TTC549 (cell line): ENCODE data around the gene PGLYRP2.
"Not testable (repeated sequence)": the region's sequence is repeated elsewhere in the genome, so short reads cannot be mapped to it uniquely, and the experiment has no call there.

ENCODE experiments used
- FAIRE-seq: peaks from 2 replicates; lab custom pipeline; 2012; peaks lifted over from hg19 to GRCh38; lab: Jason Lieb, UNC

PGLYRP2 gene

DNA sequence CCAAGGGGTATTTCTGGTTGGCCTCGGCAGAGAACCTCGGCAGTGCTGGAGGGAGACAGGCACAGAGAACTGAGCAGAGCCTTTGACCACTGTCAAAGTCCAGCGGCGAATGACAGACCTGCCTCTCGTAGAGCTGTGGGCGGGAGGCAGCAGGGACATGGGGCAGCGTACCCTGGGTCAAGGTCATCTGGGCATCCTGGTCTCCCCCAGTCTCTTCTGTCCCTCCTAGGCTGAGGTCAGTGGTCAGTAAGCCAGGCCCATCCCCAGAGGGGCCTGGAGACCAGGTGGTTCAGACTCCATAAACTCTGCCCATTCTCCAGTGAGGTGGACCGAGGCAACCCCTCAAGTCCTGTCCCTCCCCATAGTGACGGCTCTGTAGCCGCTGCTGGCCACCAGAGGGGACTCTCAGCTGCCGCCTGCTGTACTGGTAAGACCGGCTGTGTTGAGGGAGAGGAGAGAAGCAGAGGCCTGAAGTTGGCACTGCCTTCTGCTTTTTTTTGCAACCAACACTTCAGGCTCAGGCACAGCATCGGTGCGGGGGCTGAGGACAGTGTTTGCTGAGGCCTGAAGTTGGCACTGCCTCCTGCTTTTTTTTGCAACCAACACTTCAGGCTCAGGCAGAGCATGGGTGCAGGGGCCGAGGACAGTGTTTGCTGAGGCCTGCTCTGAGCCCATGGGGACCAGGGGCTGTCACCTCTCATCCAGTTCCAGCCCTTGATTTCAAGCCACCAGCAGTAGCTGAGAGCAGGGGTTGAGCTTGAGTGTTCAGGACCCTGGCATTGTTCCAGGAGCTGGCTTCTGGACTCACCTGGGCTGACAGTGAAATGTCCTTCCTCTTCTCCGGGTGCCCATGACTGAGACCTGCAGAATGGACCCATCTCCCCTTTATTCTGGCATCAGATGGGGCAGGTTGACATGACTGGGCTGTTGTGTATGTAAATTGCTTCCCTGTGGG is at the start of gene PGLYRP2:
TSS of gene PGLYRP2 (minus strand) at position 111 of the 955 bp plus-strand sequence. CDS start 130 bp downstream, outside the sequence.
- no peak for FAIRE-seq

GRCh38 chr19:15527705-15528104 is 48.4 kb upstream of the PGLYRP2 start:
- FAIRE-seq, result no peak

- FAIRE-seq, result no peak
Observed at GRCh38 chr19:15526408-15526807, 47.1 kb upstream of the PGLYRP2 start.

DNA sequence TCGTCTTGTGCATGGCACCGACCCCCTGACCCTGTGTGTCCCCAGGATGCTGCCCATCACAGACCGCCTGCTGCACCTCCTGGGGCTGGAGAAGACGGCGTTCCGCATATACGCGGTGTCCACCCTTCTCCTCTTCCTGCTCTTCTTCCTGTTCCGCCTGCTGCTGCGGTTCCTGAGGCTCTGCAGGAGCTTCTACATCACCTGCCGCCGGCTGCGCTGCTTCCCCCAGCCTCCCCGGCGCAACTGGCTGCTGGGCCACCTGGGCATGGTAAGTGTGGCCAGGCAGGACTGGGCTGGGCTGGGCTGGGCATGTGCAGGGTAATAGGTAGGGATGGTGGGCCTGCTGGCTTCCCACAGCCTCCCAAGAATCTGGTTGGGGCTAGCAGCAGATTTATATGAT is 46.0 kb upstream of the PGLYRP2 start:
- no peak for FAIRE-seq

DNA sequence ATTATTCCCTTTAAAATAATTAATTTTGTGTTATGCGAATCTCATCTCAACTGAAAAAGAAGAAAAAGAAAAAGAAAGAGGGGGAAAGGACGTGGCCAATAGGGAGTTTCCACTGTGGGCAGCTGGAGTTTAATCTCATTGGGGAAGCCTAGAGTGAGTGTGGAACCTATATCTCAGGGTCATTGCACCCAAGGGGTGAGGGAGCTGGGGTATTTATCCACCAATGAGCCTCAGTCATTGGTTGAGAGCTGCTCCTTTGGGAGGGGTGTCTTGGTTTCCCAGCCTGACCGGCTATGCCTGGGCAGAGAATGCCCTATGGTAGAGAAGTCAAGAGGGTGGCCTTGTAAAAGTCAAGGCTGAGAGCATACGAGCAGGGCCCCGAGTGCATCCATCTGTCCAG is 45.5 kb upstream of the PGLYRP2 start:
- FAIRE-seq, result no peak

DNA sequence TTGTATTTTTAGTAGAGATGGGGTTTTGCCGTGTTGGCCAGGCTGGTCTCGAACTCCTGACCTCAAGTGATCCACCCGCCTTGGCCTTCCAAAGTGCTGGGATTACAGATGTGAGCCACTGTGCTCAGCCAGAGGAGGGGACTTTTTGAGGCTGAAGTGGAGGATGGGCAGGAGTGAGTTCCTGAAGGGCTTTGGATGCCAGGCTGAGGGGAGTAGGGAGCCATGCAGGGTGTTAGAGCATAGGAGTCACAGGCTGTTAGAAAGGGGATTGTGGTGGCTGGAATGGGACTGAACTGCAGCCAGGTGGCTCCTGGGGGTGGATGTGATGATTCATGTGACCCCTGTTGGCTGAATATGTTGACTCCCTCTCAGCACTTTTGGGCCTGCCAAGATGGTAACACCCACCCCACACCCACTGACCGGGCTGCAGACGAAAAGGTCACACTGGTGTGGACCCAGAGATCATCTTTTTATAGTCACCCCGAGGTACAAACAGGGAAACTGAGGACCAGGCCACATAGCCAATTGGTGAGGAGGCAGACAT is 40.2 kb upstream of the PGLYRP2 start:
- no peak for FAIRE-seq

DNA sequence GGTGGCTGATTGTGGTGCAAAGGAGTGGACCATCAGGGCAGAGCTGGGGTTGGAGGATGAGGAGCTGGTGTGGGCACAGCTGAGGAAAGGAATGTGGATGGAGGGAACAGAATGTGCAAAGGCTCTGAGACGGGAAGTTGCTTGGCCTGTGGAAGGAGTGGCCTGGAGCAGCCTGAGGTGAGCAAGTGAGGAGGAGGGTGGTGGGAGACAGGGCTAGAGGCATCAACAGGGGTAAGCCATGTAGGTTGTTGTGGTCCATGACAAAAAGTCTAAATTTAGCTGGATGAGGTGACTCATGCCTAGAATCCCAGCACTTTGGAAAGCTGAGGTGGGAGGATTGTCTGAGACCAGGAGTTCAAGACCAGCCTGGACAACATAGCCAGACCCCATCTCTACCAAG is 38.5 kb upstream of the PGLYRP2 start:
- FAIRE-seq, result no peak

GRCh38 chr19:15516363-15516762 is 37.1 kb upstream of the PGLYRP2 start:
- no peak for FAIRE-seq

DNA sequence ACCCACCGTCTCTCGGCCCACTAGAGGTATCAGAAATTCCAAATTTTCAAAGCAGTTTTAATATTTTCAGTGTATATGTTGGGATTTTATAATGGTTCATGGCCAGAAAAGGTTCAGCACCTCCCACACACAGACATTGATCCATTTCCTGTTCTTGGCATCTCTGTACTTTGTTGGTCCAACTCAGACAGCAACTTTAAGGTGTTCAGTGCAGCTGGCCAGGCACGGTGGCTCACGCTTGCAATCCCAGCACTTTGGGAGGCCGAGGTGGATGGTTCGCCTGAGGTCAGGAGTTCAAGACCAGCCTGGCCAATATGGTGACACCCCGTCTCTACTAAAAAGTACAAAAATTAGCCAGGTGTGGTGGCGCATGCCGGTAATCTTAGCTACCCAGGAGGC is 35.9 kb upstream of the PGLYRP2 start:
- FAIRE-seq, result not testable (repeated sequence)

DNA sequence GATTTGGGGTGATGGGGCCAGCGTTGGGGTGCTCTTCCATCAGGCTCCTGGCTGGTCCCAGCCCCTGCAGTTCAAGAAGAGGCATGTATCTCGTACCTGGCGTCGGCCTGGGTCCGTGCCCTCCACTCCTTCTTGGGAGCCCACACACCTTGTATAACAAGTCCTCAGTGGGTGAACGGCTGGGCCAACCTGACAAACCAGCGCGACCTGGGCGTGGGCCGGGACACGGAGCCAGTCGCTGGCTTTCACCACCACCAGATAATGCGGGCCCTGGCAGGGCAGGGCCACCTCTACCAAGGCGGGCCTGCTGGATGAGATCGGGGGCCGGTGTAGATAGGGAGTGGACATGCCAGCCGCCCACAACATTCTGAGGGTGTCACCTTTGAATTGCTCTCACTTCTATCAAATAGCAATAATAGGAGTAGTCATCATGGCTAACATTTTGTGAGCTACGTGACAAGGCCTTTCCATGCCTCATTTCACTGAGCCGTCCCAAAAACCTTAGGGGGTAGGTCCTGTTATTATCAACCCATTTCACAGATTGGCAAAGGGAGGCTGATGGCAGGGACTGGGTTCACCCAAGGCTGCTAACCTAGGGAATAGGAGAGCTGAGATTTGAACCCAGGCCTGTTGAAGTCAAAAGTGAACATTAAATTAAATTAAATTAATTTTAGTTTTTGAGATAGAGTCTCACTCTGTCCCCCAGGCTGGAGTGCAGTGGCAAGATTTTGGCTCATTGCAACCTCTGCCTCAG is 32.5 kb upstream of the PGLYRP2 start:
- no peak for FAIRE-seq

- no peak for FAIRE-seq
Observed at GRCh38 chr19:15508035-15508710, 28.9 kb upstream of the PGLYRP2 start, which contains the start of gene CYP4F22. CYP4F22 (plus strand) TSS chr19:15508525; CDS start chr19:15525337, 16,812 bp downstream.

DNA sequence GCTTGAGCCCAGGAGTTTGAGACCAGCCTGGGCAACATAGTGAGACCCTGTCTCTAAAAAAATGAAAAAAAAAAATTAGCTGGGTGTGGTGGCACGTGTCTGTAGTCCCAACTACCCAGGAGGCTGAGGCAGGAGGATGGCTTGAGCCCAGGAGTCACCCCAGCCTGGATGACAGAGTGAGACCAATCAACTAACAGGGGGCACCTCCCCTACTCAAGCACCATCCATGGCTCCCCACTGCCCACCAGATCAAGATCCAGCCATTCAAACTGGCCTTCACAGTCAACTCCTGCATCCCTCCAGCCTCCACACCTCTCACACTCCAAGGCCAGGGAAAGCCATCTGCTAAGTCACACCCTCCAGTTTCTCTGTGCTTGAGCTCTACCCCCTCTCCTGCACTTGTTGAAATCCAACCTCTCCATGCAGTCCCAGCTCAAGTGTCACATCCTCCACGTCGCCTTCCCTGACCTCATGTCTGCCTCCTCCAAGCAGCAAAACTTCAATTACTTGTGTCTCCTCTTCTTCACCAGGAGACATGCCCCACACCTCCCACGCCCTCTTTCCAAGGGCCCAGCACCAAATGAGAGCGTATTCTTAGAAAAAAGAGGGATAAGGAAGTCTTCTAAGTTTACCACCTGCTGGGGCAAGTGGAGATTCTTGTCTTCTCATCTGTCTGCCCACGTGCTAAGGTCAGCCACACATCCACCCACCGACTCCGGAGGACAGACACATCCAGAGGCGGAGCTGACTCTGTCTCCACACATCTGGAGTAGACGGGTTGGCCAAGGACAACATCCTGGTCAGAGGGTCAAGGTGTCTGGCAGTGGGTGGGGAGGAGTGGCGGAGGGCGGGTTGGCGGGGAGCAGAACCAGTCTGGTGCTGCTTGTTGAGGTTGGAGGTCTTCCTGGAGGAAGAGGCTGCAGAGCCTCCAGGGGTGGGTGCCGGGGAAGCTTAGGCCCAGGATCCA is 28.1 kb upstream of the PGLYRP2 start:
- no peak for FAIRE-seq

- no peak for FAIRE-seq
Observed at GRCh38 chr19:15506074-15506571, 26.8 kb upstream of the PGLYRP2 start.

DNA sequence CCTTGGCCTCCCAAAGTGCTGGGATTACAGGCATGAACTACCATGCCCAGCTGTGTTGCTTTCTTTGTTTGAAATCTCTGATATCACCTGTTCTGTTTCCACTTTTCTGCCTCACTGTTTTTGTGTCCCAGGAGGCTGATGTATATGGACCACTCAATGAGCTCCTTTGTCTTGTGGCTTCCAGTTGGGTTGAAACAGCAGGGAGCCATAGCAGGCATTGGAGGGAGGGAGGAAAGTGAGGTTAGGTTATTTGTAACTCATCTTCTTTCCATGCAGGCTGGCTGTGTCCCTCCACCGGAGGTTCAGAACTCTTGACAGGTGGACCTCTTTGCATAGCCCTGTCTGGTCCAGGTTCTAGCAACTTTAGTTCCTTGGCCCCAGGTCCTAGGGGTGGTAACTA is 23.0 kb upstream of the PGLYRP2 start:
- FAIRE-seq, result no peak

DNA sequence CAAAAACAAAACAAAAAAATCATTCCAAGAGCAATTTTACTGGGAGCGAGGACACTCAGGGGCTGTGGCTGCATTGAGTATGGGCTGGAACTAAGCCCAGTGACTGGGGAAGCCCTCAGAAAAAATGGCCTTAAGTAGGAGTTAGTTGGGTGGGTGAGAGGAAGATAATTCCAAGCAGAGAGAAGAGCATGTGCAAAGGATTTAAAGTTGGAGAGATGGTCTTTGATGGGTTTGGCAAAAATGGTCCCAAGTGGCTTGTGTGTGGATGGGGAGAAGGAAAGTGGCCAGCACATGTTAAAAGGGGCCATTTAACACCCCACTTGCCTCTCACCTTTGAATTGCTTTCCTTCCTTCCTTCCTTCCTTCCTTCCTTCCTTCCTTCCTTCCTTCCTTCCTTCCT is 22.3 kb upstream of the PGLYRP2 start:
- no peak for FAIRE-seq

DNA sequence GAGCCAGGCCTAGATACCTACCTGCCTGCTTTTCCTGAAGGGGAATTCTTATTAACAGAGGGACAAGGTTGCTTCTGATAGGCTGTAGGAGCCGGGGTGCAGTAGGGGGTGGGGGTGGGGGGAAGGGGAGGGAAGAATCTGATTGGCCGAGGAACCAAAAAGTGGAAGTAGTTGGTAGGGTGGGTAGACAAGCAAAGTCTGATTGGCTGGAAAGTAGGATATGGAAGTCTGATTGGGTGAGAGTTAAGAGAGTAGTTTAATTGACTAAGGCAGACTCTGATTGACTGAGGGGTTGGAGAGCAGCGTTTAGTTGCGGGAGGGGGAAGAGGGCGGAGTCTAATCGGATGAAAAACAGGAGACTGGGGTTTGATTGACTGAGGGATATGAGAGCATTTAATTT is 19.6 kb upstream of the PGLYRP2 start:
- no peak for FAIRE-seq

GRCh38 chr19:15498156-15498858 is 19.0 kb upstream of the PGLYRP2 start:
- FAIRE-seq, result no peak

DNA sequence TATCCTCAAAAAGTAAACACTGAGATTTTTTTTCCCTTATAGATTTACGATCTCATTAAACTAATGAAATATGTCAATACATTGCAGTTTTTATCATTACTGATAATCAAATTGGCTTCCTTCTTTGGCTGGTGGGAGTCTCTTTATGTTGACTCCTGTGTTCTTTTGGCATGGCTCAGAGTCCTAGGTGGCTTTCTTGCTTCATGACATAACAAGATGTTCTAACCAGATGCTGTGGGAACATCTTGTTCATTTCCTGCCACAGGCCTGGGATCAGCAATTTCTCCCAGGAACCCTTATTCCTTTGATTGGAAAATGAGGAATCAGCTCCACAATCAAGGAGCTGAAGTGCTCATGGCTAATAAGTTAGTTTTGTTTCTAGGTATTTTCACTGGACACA is 15.8 kb upstream of the PGLYRP2 start:
- no peak for FAIRE-seq

- FAIRE-seq, result no peak
Observed at GRCh38 chr19:15488489-15489226, 9.4 kb upstream of the PGLYRP2 start.

DNA sequence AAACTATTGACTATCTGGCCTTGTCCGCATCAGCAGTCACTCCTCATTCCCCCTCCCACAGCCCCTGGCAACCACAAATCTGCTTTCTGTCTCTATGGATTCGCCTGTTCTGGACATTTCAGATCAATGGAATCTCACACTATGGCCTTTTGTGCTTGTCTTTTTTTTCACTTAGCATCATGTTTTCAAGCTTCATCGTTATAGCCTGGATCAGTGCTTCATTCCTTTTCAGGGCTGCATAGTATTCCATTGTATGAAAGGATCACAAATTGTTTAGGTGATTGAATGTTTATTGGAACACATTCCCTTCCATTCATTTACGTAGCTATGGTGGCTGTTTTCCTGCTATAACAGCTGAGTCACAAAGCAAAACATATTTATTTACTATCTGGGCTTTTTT is 7.7 kb upstream of the PGLYRP2 start:
- FAIRE-seq, result no peak
